Bronchial epithelial cell (primary cell): ENCODE measurements around the gene SLC1A2. TPM values are rescaled to one million over a fixed set of nuclear protein-coding genes. Genes with fewer than 3 reads are reported as not detected.

Source experiments
- DNase-seq: peaks from one replicate; pipeline ENCODE4 v3.0.0-alpha.2; 2010; ENCODE audit warnings: low read depth
- FAIRE-seq: peaks from 2 replicates; lab custom pipeline; 2011; peaks lifted over from hg19 to GRCh38; lab: Jason Lieb, UNC
- H3K27me3 ChIP-seq: 2 replicates; pipeline ENCODE4 v1.5.1; 2011; ENCODE audit warnings: low read length; ENCODE audit not compliant: control insufficient read depth, insufficient read depth
- H3K36me3 ChIP-seq: 2 replicates; pipeline ENCODE4 v1.5.1; 2011; ENCODE audit warnings: low read length; ENCODE audit not compliant: control insufficient read depth, insufficient read depth
- H3K4me3 ChIP-seq: 2 replicates; pipeline ENCODE4 v1.5.1; 2011; ENCODE audit warnings: mild to moderate bottlenecking, low read depth, low read length, control low read depth
- total RNA-seq: library from RNA; depleted of rRNA; stranded (reverse); fragments of >200 nt; gene quantifications from 2 replicates; pipeline ENCODE4 v1.2.1, GENCODE V29; 2014
- TF ChIP-seq, protein P1 (sequence below): IDR thresholded peaks from 2 replicates; pipeline ENCODE4 v1.5.1; 2011; ENCODE audit warnings: mild to moderate bottlenecking, moderate library complexity, low read length, control low read depth, inconsistent platforms; ENCODE audit not compliant: insufficient read depth, severe bottlenecking

SLC1A2 gene
- total RNA-seq, 1 donor from 2014 or later, result under 0.01 TPM

DNA sequence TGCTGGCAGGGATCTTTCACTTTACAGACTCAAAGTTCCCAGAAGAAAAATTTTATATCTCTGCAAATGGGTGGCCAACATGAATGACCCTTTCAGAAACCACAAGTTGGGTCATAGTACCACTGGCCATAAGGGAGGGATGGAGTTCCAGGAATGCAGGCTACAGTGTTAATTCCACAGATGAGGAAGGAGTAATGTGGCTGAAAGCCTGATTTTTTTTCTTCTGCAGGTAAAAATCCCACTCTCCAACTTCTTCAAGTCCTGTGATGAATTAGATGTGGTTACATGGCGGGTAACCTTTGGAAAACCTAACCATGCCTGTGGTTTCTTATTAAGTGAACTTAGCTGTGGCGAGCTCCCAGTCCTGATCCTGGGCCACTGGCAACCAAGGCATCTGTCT, 103.2 kb downstream of the SLC1A2 start:
- no peak for FAIRE-seq
- TF ChIP-seq, protein P1, sequence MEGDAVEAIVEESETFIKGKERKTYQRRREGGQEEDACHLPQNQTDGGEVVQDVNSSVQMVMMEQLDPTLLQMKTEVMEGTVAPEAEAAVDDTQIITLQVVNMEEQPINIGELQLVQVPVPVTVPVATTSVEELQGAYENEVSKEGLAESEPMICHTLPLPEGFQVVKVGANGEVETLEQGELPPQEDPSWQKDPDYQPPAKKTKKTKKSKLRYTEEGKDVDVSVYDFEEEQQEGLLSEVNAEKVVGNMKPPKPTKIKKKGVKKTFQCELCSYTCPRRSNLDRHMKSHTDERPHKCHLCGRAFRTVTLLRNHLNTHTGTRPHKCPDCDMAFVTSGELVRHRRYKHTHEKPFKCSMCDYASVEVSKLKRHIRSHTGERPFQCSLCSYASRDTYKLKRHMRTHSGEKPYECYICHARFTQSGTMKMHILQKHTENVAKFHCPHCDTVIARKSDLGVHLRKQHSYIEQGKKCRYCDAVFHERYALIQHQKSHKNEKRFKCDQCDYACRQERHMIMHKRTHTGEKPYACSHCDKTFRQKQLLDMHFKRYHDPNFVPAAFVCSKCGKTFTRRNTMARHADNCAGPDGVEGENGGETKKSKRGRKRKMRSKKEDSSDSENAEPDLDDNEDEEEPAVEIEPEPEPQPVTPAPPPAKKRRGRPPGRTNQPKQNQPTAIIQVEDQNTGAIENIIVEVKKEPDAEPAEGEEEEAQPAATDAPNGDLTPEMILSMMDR, result no peak
- no peaks in the 10 kb centered on the region for H3K27me3 ChIP-seq
- no peak for DNase-seq
- H3K4me3 ChIP-seq, result no peak overlapping the region
- H3K36me3 ChIP-seq, result no peaks in the 10 kb centered on the region

DNA sequence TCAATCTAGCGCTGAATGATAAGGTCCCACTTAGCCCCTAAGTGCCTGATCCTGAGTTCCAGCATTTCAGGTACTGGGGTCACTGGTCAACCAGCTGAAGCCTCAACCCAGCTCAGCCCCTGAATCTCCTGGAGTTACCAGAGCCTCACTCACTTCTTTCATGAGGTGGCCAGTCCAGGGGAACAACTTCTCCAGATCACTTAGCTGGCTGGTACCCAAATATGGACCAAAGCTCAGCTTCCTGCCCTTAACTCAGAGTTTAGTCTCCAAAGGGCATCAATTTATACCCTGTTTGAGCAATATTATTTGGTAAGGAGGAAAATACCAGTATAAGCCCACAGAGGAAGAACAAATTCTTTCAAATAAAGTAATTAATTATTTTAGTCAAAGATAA, 105.6 kb downstream of the SLC1A2 start:
- H3K36me3 ChIP-seq, result no peaks in the 10 kb centered on the region
- no peak overlapping the region for H3K4me3 ChIP-seq
- DNase-seq, result no peak
- no peaks in the 10 kb centered on the region for H3K27me3 ChIP-seq
- TF ChIP-seq, protein P1, result no peak
- FAIRE-seq, result no peak

GRCh38 chr11:35313066-35313759, 106.1 kb downstream of the SLC1A2 start:
- TF ChIP-seq, protein P1, result no peak
- H3K27me3 ChIP-seq, result no peaks in the 10 kb centered on the region
- FAIRE-seq, result no peak
- no peaks in the 10 kb centered on the region for H3K36me3 ChIP-seq
- DNase-seq, result no peak
- no peak overlapping the region for H3K4me3 ChIP-seq

- no peak for DNase-seq
Observed at GRCh38 chr11:35311331-35311730, 108.0 kb downstream of the SLC1A2 start.

DNA sequence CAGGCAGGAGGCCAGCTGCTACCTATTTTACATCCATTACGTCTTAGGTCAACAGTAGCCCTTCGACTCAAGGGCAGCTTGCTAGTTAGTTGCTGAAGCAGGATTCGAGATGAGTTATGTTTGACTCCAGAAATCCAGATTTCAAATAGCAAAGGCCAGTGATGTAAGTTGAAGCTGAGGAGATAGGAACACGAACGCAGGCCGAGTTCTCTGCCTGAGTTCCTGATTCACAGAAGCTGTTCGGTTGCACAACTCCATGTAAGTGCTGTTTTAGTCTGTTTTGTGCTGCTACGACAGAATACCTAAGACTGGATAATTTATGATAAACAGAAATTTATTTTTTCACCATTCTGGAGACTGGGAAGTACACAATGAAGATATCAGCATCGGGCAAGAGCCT, 111.2 kb downstream of the SLC1A2 start:
- FAIRE-seq, result no peak
- DNase-seq, result no peak
- no peaks in the 10 kb centered on the region for H3K36me3 ChIP-seq
- no peak overlapping the region for H3K4me3 ChIP-seq
- no peaks in the 10 kb centered on the region for H3K27me3 ChIP-seq
- TF ChIP-seq, protein P1, result no peak

More at GRCh38 chr11:35311331-35311730, 108.0 kb downstream of the SLC1A2 start:
- Histone ChIP-seq H3K36me3 (no peaks in the 10 kb centered on the region), H3K27me3 (no peaks in the 10 kb centered on the region), H3K4me3 (no peak overlapping the region)
- FAIRE-seq, result no peak
- TF ChIP-seq, protein P1, result no peak

DNA sequence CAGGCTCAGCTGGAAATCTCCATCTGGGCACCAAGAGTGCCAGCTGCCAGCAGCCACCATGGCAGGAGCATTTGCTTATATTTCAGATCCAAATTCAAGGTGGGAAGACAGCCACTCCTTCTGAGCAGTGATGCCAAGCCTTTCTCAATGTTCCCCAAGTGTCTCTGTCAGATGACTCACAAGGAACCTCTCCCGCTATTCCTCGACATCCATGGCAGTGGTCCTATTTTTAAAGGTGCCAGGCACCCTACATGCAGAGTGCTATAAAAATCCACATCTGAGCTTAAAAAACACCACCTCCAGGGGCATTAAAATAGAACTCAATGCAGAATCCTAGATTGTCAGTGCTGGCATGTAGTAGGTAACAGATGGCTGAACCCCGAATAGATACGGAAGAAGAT, 112.1 kb downstream of the SLC1A2 start:
- H3K36me3 ChIP-seq, result no peaks in the 10 kb centered on the region
- H3K27me3 ChIP-seq, result no peaks in the 10 kb centered on the region
- TF ChIP-seq, protein P1, result no peak
- FAIRE-seq (no peak), DNase-seq (no peak)
- no peak overlapping the region for H3K4me3 ChIP-seq
